GM12872 (cell line): ENCODE data around the gene ANKS1B.

ENCODE experiments used
- TF ChIP-seq, protein P1 (sequence below): IDR thresholded peaks from 3 replicates; pipeline ENCODE4 v1.5.1; 2011; ENCODE audit warnings: low read depth, mild to moderate bottlenecking, low read length, moderate library complexity; ENCODE audit not compliant: insufficient read depth

ANKS1B gene

DNA sequence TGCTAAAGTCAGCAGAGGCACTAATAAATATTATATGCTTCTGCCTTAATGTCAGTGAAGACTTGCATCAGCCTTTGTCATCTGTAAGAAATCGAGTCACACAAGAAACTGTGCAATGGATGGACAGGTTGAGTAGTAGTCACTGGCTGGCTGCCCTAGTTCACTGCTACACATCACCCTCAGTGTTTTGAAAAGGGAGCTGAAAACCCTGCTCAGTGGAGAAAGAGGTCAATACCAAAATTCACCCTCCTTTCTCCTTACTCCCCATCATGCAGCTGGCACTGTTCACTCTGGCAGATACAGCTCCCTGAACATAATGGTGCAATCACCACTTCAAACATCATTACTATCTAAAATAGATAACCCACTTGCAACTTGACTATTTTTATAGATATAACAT, 6.6 kb downstream of the ANKS1B start:
- TF ChIP-seq, protein P1, sequence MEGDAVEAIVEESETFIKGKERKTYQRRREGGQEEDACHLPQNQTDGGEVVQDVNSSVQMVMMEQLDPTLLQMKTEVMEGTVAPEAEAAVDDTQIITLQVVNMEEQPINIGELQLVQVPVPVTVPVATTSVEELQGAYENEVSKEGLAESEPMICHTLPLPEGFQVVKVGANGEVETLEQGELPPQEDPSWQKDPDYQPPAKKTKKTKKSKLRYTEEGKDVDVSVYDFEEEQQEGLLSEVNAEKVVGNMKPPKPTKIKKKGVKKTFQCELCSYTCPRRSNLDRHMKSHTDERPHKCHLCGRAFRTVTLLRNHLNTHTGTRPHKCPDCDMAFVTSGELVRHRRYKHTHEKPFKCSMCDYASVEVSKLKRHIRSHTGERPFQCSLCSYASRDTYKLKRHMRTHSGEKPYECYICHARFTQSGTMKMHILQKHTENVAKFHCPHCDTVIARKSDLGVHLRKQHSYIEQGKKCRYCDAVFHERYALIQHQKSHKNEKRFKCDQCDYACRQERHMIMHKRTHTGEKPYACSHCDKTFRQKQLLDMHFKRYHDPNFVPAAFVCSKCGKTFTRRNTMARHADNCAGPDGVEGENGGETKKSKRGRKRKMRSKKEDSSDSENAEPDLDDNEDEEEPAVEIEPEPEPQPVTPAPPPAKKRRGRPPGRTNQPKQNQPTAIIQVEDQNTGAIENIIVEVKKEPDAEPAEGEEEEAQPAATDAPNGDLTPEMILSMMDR: no peak

DNA sequence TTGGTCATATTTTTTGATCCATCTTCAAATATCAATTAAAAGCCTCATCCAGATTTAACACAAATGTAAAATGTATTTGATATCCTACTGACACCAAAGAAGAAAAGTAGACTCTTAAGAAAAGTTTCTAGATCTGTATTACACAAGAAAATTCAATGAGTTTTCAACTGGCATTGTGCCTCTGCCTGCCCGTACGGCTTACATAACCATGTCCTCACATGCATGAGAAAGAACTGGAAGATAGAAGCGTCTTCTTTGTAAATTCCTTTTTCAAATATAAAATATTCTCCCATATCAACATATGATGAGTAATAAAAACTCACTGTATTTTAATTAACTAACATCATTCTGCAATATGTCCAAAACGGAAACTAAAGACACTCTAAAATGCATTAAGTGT, 7.2 kb downstream of the ANKS1B start:
- TF ChIP-seq, protein P1: no peak

DNA sequence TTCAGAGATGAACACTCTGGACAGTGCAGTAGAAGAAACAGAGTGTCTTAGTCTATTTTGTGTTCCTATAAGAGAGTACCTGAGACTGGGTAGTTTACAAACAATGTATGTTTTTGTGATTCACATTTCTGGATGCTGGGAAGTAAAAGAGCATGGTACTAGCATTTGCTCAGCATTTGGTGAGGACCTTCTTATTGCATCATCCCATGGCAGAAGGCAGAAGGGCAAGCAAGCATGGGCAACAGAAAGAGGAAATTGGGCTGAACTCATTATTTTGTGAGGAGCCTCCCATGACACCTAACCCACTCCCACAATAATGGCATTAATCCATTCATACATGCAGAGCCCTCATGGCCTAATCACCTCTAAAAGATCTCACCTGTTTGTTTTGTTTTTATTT, 8.0 kb downstream of the ANKS1B start:
- TF ChIP-seq, protein P1: no peak

DNA sequence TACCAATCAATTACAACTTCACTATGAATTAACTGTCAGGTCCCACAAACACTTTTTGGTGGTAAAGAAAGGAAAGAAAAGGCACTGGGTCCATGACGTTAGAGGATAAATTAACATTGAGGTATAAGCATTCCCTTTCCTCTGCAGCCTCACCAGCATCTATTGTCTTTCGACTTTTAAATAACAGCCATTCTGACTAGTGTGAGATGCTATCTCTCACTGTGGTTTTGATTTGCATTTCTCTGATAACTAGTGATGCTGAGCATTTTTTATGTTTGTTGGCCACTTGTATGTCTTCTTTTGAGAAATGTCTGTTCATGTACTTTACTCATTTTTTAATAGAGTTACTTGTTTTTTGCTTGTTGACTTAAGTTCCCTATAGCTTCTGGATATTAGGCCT, 9.4 kb downstream of the ANKS1B start:
- TF ChIP-seq, protein P1: no peak

DNA sequence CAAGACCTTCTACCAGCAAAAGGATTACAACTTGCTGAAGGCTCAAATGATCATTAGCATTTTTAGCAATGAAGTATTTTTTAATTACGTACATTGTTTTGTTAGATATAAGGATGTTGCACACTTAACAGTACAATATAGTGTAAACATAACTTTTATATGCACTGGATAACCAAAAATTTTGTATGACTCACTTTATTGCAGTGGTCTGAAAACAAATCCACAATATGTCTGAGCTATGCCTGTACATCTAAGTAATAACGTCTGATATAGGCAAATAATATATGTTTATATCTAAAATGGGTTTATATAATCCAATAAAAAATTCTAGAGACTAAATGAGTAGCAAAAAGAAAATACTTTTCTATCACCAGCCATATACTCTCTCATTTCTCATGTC, 10.6 kb downstream of the ANKS1B start:
- TF ChIP-seq, protein P1: no peak

DNA sequence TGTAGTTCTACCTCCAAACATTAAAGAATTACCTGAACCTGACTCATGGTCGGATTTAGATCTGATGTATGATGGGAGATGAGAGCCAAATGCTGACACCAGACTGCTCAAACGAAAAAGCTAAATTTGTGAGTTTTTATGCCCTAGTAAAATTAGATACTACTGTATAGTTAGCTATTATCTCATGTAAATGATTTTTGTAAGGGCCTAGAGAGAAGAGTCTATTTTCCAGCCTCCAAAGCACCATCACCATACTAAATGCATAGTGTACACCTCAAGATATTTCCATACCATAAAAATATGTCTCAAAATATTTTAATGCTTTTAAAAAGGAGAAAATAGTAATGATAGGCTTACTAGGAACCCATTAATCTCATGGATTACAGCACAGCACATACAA, 18.3 kb downstream of the ANKS1B start:
- TF ChIP-seq, protein P1: no peak

DNA sequence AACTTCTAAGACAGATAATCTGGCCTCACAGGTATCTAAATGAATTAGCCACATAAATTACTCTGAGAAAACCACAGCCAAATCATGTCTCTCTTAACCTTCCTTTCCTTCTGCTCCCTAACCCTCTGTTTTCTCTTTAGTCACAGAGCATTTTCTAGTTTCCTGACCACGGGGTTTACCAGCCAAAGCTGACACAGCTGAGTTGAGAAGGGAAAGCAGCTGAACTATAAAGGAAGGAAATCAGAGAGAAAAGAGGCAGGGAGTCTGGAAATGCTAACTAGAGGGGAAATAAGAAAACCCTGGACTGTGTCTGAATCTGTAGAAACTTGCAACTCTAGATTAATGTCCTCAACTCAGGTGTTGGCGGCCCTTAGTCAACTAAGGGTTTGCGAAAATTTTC, 24.4 kb downstream of the ANKS1B start:
- TF ChIP-seq, protein P1: no peak
